ENCODE results near the gene GPR55.
"Not testable (repeated sequence)": the region's sequence is repeated elsewhere in the genome, so short reads cannot be mapped to it uniquely, and the experiment has no call there.

The GPR55 gene

DNA sequence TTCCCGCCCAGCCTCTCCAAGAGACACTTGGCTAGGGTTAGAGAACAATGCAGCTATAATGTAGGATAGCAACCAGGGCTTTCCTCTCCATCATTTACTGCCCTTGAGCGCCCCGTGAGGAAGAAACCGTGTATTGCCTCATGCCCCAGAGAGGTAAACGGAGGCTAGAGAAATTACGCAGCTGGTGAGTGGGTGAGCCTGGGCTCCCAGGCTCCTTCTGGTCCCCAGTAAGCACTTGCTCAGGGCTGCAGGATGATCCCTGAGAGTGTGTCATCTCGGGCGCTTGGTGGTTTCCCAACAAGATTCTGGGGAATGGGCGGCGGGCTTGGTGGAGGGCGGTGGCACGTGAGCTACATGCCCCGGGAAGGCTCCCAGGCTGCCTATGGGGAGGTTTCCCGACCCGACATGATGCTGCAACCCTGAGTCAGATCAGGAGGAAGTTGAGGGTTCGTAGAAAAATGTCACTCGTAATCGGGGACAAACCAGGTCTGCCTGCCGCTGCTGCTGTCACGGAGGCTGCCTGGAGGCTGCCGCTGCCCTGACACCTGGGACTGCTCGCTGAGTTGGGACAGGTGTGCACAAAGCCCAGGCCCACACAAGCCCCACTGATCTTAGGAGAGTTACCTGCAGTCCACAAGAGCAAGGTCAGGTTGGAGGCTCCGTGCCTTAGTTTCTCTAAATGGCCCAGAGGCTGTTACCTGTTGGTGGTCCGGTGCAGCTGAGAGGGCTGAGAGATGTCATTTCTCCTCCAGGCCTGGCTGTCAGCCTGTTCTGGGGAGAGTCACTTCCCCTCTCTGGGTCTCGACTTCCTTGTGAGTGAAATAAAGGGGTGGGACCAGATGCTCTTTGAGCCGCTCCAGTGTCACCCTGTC, at the start of gene GPR55:
Gene GPR55, minus strand, starts transcription at position 773 of the 872 bp plus-strand sequence. CDS start 14,280 bp downstream, outside the sequence.
- peak in 21 of 42 donors; percentile 10 to 64 (median 38) for DNase-seq
- intact Hi-C loops (cut with DNase I), result no loop called here

DNA sequence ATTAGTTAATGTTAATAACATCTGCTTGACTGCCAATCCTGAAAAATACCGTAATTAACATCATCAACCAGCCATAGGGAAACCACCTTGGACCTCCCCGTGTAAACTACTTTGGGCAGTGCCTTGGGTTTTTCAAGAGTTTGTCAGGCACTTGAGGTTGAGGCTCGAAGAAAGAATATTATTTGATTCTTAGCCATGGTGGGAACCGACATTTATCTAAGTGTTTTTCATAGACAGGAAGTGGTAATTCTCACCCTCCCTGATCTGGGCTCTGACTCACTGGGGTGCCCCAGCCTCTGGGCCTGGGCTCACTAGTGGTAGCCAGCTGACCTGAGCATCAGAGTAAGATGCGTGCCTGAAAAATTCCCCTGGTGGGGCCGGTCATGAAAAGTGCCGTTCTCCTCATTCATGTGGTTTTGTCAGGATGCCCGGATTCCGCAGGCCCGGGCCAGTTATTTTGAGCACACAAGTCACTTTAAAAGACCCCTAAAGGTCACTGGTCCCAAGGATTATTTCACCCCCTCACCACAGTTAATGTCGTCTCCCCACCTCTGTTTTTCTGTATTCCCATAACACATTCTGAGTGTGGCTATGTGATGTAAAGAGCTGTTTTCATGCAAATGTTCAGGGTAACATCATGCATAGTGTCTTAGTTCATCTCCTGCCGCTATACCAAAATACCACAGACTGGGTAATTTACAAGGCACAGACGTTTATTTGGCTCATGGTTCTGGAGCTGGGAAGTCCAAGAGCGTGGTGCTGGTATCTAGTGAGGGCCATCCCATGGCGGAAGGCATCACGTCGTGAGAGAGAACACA, 49.3 kb upstream of the GPR55 start:
- intact Hi-C loops (cut with DNase I), result no loop called here
- no peak for DNase-seq

DNA sequence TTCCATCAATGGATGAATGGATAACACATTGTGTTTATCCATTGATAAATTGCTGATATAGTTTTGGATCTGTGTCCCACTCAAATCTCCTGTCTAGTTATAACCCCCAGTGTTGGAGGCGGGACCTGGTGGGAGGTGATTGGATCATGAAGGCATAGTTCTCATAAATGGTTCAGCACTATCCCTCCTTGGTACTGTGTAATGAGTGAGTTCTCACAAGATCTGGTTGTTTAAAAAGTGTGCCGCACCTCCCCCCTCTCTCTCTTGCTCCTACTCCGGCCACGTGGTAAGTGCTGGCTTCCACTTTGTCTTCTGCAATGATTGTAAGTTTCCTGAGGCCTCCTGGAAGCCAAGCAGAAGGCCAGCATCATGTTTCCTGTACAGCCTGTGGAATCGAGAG, 47.0 kb upstream of the GPR55 start:
- intact Hi-C loops (cut with DNase I), result no loop called here
- no peak for DNase-seq

DNA sequence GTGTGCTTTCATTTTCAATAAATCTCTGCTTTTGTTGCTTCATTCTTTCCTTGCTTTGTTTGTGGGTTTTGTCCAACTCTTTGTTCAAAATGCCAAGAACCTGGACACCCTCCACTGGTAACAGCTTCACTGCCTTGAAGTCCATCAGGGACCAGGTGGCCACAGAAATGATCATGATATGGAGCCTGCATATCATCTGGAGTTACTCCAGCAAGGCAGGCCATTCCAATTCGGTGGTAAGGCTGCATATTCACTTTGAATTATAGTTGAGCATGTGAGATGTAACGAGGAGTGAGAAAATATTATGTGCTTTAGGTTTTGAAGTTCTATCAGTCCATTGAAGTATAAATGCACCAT, 44.6 kb upstream of the GPR55 start:
- no peak for DNase-seq
- intact Hi-C loops (cut with DNase I), result no loop called here

GRCh38 chr2:230968921-230969658, 44.0 kb upstream of the GPR55 start:
- DNase-seq, result peak in 1 of 42 donors; percentile 3
- intact Hi-C loops (cut with DNase I), result no loop called here

- intact Hi-C loops (cut with DNase I); DNase-seq: not testable (repeated sequence)
Observed at GRCh38 chr2:230968314-230968713, 43.3 kb upstream of the GPR55 start.

DNA sequence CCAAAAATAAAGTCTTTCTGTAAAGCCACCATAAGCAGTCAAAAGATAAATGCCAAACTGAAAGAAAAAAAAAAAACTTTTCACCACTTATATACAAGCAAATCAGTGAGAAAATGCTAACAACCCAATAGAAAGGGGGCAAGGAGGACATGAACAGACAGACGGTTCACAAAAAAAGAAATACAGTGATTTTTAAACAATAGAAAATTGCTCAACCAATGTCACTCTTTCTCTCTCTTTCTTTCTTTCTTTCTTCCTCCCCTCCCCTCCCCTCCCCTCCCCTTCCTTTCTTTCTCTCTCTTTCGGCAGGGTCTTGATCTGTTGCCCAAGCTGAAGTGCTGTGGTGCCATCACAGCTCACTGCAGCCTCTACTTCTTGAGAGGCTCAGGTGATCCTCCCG, 42.1 kb upstream of the GPR55 start:
- no peak for DNase-seq
- intact Hi-C loops (cut with DNase I), result no loop called here

DNA sequence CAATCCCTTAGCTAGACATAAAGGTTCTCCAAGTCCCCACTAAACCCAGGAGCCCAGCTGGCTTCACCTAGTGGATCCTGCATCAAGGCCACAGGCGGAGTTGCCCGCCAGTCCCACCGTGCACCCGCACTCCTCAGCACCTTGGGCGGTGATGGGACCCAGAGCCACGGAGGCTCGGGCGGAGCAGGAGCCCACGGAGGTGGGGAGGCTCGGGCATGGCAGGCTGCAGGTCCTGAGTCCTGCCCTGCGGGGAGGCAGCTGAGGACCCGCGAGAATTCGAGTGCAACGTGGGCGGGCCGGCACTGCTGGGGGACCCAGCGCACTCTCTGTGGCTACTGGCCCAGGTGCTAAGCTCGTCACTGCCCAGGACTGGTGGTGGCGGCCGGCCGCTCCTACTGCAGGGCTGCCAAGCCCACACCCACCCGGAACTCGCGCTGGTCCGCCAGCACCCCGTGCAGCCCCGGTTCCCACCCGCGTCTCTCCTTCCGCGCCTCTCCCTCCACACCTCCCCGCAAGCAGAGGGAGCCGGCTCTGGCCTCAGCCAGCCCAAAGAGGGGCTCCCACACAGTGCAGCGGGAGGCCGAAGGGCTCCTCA, 39.2 kb upstream of the GPR55 start:
- DNase-seq, result no peak
- intact Hi-C loops (cut with DNase I), result no loop called here

- DNase-seq, result no peak
- intact Hi-C loops (cut with DNase I), result no loop called here
Observed at GRCh38 chr2:230961091-230961491, 36.0 kb upstream of the GPR55 start.

DNA sequence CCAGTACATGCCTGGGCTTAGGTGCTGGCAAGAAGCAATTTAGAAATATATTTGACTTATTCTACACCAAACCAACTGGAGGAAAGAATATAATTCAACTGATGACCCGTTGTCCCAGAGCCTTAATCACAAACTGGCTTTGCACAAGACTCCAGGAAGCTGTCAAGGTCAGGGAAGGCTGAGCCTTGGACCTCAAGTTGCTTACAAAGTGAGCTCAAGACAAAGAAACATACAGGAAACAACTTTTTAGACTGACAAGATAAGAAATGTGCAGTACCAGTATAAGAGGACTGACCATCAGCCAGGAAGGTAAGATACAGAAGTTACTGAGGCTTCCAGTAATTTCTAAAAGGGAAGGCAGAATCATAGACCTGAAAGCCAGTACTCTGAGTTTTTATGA, 35.0 kb upstream of the GPR55 start:
- no peak for DNase-seq
- intact Hi-C loops (cut with DNase I), result no loop called here

DNA sequence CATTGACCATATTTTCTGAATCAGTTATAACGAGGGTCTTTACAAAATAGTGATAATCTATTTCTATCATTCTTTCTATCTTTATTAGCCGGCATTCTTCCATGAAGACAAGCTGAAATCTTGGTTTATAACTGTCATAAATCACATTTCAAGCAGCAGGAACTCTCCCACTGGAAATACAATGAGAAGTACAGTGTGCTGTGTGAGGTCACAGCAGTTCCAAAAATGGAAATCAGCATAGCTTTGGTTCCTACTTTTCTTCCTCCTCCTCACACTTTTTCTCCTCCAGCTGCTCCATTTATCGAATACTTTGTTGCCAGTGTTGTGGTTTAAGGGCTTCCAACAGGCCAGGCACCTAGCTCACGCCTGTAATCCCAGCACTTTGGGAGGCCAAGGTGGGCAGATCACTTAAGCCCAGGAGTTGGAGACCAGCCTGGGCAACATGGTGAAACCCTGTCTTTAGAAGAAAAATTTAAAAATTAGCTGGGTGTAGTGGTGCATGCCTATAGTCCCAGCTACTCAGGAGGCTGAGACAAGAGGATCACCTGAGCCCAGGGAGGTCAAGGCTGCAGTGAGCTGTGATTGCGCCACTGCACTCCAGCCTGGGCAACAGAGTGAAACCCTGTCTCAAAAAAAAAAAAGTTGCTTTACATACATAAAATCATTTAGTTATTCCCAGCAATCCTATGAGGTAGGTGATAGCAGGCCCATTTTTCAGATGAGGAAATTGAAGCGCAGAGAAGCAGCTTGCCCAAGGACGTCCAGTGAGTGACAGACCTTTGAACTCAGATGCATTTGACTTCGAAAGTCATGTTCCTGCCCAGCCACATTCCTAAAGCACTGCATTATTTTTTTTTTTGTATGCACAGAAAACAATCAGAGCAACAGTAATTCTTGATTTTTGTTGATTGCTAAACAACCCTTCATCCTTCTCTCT, 34.0 kb upstream of the GPR55 start:
- DNase-seq, result peak in 1 of 42 donors; percentile 22

GRCh38 chr2:230957756-230958391, 32.8 kb upstream of the GPR55 start:
- DNase-seq, result no peak
- intact Hi-C loops (cut with DNase I), result no loop called here

More for the DNA sequence above, 34.0 kb upstream of the GPR55 start:
- intact Hi-C loops (cut with DNase I), result no loop called here

DNA sequence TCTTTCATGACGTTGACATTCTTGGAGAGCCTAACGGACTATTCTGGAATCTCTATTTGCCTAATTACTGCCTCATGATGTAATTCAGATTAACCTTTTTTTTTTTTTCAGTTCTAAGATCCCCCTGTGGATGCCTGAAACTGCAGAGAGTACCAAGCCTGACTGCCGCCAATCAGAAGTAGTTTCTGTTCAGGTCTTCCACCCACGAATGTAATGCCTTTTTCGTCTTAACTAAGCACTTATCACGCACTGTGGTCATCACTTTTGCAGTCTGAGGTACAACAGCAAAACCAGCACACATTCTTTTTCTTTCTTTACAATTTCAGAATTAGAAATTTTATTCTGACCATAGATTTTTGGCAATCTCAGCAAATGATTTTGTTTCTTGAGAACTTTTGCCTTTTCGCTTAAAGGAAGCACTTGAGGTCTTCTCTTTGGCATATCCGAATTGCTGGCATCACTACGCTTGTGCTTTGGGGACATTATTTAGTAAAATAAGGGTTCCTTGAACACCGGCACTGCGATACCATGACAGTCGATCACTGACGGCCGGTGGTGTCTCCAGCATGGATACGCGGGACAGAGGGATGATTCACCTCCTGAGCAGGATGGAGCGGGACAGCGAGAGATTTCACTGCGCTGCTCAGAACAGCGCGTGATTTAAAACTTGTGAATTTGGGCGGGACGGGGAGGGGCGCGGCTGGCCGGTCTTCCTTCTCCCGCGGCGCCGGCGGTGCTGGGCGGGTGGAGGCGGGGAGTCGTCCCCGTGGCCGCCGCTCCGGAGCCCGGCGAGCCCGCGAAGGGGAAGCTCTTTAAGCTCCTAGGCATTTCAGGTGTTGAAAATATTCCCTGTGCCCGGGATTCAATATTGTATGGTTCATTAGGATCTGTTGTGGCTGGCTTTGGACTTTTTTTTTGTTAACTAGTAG, 32.0 kb upstream of the GPR55 start:
- peak in 25 of 42 donors; percentile 8 to 62 (median 28) for DNase-seq
- intact Hi-C loops (cut with DNase I), result no loop called here

DNA sequence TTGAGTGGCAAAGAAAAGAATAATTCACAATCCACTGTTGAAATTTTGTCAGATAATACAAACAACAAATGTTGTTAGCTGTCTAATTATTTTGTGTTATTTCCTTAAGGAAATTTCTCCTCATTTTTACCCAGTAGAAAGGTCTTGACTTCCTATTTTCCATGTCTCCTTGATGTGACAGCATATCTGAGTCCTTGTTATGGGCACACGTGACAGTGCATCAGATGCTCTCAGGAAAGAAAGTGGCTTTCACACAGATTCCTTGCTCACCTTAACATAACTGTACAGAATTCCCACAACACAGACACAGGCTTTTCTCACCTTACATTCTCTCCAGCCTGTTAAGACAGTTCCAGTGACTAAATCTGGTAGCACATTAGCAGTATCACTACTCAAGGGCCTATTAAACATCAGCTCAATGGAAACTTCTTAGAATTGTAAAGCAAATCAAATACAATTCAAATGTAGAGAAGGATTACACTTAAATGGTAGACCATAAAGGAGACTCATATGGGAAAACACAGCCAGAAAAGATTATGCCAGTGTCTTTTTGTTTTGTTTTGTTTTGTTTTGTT, 30.2 kb upstream of the GPR55 start:
- intact Hi-C loops (cut with DNase I), result no loop called here
- no peak for DNase-seq

DNA sequence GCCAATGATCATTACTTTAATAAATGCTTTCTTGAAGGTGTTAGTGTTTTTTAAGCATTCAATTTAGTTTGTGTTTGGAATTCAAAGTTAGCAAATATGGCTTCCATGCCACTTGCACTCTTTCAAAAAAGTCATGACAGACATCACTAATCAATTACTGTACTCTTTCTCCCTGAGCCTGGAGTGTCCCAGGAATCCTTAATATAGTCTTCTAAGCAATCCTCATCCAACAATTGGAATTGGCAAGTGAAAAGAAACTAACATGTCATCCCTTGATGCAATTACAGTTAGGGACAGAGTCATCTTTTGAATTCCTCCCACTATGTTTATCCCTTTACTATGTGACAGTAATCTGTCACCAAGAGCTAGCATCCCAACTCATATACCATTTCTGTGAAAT, 29.7 kb upstream of the GPR55 start:
- DNase-seq, result no peak
- intact Hi-C loops (cut with DNase I), result no loop called here

DNA sequence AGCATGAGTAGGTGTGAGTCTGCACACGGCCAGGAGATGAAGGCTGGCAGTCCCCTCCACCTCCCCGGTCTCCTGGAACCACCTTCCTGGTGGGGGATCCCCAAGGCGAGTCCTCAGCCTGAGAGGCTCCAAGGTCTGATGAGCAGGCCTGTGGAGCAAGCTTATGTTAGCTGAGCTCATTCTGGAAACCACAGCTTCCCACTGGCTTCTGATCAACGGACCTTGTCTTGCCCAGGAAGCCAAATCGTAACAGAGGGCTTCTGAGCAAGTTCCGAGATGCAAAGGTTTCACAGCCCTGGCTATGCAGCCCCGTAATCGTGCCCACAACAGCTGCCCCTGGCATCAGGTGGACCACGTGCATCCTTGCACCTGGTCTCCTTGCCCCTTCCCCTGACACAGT, 28.8 kb upstream of the GPR55 start:
- intact Hi-C loops (cut with DNase I), result no loop called here
- DNase-seq, result no peak

Data from head of caudate nucleus (tissue), 42 donors.